GM20000 (cell line): ENCODE results near the gene RPL18A.
A peak's percentile ranks its signal among the peaks of the same experiment; 100 is the strongest.

Experiments used
- DNase-seq: peaks from one replicate; pipeline ENCODE4 v3.0.0; 2012; ENCODE audit warnings: low spot score
- TF ChIP-seq, protein P1 (sequence below): IDR thresholded peaks from 2 replicates; pipeline ENCODE4 v1.5.1; 2012; ENCODE audit warnings: mild to moderate bottlenecking, control low read depth; ENCODE audit errors: extremely low read depth, missing control alignments

Gene RPL18A

DNA sequence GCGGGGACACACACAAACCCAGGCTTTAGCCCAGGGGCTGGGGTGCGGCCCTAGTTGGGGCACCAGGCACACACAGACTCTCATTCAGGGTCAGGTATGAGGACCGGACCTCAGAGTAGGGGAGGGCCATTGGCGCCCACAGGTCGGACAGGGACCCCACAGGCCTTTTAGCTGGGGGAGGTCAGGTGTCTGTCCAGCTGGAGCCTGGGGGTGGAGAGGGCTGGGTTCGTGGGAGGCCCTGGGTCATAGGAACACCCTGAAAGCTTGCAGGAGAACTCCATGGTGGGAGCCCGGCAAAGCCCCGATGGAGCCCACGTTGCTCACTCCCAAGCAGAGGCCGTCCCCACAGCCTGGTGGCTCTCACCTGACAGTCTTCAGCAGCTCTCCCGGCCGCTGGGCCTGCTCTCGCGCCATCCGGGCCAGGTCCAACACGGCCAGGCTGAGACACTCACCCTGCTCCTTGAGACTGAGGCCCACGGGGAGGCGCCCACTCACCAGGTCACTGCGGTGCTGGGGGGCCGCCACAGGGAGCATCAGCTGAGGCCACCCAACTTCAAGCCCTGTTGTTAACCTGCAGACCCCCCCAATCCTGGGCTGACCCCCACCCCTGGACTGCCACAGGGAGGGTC is 16.9 kb upstream of the RPL18A start:
- no peak for DNase-seq
- TF ChIP-seq, protein P1, sequence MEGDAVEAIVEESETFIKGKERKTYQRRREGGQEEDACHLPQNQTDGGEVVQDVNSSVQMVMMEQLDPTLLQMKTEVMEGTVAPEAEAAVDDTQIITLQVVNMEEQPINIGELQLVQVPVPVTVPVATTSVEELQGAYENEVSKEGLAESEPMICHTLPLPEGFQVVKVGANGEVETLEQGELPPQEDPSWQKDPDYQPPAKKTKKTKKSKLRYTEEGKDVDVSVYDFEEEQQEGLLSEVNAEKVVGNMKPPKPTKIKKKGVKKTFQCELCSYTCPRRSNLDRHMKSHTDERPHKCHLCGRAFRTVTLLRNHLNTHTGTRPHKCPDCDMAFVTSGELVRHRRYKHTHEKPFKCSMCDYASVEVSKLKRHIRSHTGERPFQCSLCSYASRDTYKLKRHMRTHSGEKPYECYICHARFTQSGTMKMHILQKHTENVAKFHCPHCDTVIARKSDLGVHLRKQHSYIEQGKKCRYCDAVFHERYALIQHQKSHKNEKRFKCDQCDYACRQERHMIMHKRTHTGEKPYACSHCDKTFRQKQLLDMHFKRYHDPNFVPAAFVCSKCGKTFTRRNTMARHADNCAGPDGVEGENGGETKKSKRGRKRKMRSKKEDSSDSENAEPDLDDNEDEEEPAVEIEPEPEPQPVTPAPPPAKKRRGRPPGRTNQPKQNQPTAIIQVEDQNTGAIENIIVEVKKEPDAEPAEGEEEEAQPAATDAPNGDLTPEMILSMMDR: no peak

DNA sequence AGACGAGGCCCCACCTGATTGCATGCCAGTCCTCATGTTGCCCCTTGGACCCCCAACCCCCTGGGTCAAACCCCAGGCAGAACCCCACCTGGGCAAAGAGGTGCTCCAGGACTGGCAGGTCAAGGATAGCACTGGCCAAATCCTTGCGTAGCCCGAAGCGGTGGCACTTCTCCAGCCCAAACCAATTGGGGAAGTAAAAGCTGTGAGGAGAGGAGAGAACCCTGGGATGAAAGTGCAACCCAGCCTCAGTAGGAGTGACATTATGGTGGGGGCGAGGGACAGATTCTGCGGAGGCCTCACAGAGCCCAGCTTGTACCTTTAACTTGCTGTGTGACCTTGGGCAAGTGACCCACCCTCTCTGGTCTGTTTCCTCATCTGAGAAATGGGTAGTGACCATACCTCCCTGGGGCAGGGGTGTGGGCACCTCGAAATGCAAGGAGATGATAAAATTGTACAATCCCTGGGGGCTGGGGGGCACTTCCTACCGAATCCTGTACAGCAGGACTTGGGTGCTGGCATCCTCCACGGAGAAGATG is 16.4 kb upstream of the RPL18A start:
- TF ChIP-seq, protein P1: no peak
- no peak for DNase-seq

DNA sequence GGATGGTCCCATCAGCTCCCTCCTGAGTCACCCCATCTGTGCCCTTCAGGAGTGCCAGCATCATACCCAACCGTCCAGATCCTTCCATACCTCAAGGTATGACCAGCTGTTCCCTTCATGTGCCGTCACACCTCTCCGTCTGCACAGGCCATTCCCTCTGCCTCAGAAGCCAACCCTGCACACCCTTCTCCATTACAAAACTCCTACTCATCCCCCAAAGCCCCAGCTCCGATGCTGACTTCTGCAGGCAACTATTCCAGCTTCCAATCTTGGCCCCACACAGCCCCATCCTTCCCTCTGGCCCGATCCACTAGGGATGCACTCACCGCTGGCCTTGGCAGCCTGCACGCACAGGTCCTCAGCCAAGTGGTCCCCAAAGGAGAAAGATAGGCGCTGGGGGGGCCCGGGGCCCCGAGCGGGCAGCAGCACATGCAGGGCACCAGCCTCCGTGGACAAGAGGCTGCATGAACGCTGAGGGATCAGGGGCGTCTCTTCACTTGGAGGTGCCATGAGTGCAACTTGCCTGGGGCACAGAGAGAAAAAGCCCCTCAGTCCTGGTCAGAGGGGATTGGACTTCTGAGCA is 15.7 kb upstream of the RPL18A start:
- no peak for DNase-seq
- TF ChIP-seq, protein P1: no peak

DNA sequence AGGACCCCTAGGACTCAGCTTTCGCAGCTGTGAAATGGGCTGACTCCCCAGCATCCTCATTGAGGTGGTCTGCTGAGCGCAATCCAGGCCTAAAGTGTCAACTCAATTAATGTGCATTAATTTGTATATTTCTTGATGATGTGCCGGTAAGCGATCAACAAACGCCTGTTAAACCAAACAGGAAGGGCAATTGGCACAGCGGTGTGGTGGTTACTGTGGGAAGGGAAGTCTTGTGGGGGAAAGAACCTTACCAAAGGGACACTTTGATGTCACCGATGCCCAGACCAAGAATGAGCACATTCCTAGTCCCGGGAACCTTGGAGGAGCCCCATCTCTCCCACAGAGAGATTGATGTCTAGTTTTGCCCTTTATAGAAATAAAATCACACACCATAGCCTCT is 13.6 kb upstream of the RPL18A start:
- TF ChIP-seq, protein P1: no peak

DNA sequence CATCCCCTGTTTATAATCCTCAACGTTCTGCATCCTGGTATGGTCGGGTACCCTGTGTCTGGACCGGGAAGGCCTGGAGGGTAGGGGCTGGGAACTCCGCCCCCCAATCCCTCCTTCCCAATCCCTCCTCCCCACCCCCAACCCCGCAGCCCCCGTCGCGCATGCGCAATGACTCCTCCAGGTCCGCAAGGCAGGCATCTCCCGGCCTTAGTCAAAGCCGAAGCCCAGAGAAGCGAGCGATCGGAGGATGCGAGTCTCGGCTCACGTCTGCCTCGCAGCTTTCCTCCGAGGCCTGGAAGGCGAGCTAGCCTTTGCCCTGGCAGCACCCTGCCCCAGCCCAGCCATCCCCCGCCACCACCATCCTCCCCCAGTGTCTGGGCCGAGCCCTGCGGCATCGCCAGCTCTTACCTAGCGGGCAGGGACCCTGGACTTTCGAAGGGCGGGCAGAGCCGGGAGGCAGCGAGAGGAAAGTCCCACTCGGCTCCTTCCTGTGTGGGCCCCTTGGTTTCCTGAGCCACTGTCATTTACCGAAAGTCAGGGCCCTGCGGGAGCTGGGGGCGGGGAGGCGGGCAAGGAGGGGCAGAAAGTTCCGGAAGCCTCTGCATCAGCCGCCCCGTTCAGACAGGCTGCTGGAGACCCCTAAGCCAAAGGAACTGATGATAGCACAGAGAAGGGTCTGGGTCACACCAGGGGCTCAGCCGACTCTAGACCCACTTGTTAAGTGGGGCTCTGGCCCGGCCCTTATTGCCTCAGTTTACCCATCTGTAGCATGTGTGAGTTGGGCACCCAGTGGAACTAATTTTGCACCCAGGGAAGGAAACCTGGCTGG is 12.0 kb upstream of the RPL18A start, which contains the start of gene JAK3:
JAK3 (minus strand) TSS at position 445 of the 829 bp plus-strand sequence. CDS start 3,565 bp downstream, outside the sequence.
- TF ChIP-seq, protein P1: no peak
- peak; percentile 89 for DNase-seq

More for the DNA sequence above, 13.6 kb upstream of the RPL18A start:
- DNase-seq: no peak

DNA sequence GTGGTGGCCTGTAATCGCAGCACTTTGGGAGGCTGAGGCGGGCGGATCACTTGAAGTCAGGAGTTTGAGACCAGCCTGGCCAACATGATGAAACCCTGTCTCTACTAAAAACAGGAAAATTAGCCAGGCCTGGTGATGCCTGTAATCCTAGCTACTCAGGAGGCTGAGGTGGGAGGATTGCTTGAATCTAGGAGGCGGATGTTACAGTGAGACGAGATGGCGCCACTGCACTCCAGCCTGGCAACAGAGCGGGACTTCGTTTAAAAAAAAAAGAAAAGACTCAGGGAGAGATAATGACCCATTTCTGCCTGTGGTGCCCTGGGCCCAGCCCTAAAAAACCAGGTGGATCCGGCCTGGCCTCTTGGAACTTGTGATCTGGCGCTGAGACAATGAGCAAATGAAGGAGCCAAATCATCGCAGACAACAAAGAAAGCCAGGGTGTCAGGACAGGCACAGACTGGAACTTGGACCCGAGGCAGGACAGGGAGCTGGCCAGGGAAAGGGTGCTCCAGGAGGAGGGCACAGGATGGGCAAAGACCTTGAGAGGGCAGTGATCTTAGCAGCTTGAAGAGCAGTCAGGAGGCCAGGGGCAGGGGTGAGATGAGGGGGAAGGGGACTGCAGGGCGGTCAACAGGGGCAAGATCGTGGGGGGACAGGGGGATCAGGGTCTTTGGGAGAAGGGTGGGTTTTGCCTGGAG is 11.0 kb upstream of the RPL18A start:
- DNase-seq: no peak
- TF ChIP-seq, protein P1: no peak
